Activated naive CD4-positive, alpha-beta T cell treated with anti-CD3 and anti-CD28 coated beads, Interleukin-2, amount 50 U/mL, for 72 hours (primary cell): ENCODE measurements around the gene EFCAB7. TPM values are rescaled to one million over a fixed set of nuclear protein-coding genes. Genes with fewer than 3 reads are reported as not detected.

Experiments
- ATAC-seq, 2 donors: fragments of 150-1000 bp; cut with Tn5 transposase; 2 replicates each; pipeline ENCODE4 v1.10.0; 2021; ENCODE audit warnings: mild to moderate bottlenecking in 2 of 2, moderate library complexity in 2 of 2
- DNase-seq, 2 donors: peaks; one replicate each; pipeline ENCODE4 v3.0.0; 2021 to 2022; ENCODE audit warnings: low spot score in 2 of 2
- H3K27ac Mint-ChIP-seq, 2 donors: one replicate each; pipeline ENCODE4 v1.8.0; 2022; ENCODE audit warnings: mild to moderate bottlenecking in 2 of 2, mixed read lengths in 2 of 2
- H3K36me3 Mint-ChIP-seq, 2 donors: one replicate each; pipeline ENCODE4 v1.8.0; 2022; ENCODE audit warnings: mixed read lengths in 2 of 2
- H3K9me3 Mint-ChIP-seq, 2 donors: one replicate each; pipeline ENCODE4 v1.8.0; 2022; ENCODE audit warnings: mixed read lengths in 2 of 2
- total RNA-seq, 2 donors: library from RNA; stranded (reverse); gene quantifications; one replicate each; pipeline ENCODE4 v1.2.3, GENCODE V29; 2022

The EFCAB7 gene
- total RNA-seq, result 10 to 100 TPM in 1 of 2 donors, 1 to 10 TPM in 1; 8.4 to 18.7 TPM

GRCh38 chr1:63522891-63523728, at the start of gene EFCAB7, which contains the start of gene ITGB3BP:
Gene EFCAB7, plus strand, starts transcription at chr1:63523525. Its CDS starts 2,048 bp downstream, at chr1:63525573.
Gene ITGB3BP, minus strand, starts transcription at chr1:63523225. Its CDS starts 92 bp downstream, at chr1:63523133.
- Mint-ChIP-seq H3K27ac (peak within 1 kb of the TSS; percentile 96 to 99), H3K9me3 (no peaks in the 10 kb centered on the region), H3K36me3 (peaks cover 8 to 14% of the 10 kb centered on the region in 2 donors)
- peak; percentile 88 to 95 for ATAC-seq
- peak; percentile 84 to 85 for DNase-seq

GRCh38 chr1:63475761-63476160, 47.6 kb upstream of the EFCAB7 start:
- no peak for DNase-seq
- Mint-ChIP-seq H3K9me3 (no peaks in the 10 kb centered on the region), H3K27ac (no peak overlapping the region), H3K36me3 (peaks cover 4 to 17% of the 10 kb centered on the region in 2 donors)
- ATAC-seq, result no peak

- DNase-seq, result no peak
- no peak overlapping the region for H3K27ac Mint-ChIP-seq
- peaks cover 4 to 12% of the 10 kb centered on the region in 2 donors for H3K36me3 Mint-ChIP-seq
- no peak for ATAC-seq
- H3K9me3 Mint-ChIP-seq, result no peaks in the 10 kb centered on the region
Observed at GRCh38 chr1:63480057-63480456, 43.3 kb upstream of the EFCAB7 start.

- ATAC-seq, result no peak
- DNase-seq, result no peak
- H3K36me3 Mint-ChIP-seq, result no peaks in the 10 kb centered on the region
- no peak overlapping the region for H3K27ac Mint-ChIP-seq
- no peaks in the 10 kb centered on the region for H3K9me3 Mint-ChIP-seq
Observed at GRCh38 chr1:63486629-63487028, 36.7 kb upstream of the EFCAB7 start.

GRCh38 chr1:63487336-63488065, 35.8 kb upstream of the EFCAB7 start:
- Mint-ChIP-seq H3K27ac (no peak overlapping the region), H3K36me3 (no peaks in the 10 kb centered on the region), H3K9me3 (no peaks in the 10 kb centered on the region)
- ATAC-seq, result no peak
- no peak for DNase-seq

GRCh38 chr1:63497577-63497976, 25.7 kb upstream of the EFCAB7 start:
- Mint-ChIP-seq H3K27ac (no peak overlapping the region), H3K36me3 (peaks cover 11 to 14% of the 10 kb centered on the region in 2 donors), H3K9me3 (no peaks in the 10 kb centered on the region)
- ATAC-seq (no peak), DNase-seq (no peak)

- Mint-ChIP-seq H3K36me3 (peaks cover 11 to 16% of the 10 kb centered on the region in 2 donors), H3K27ac (no peak overlapping the region), H3K9me3 (no peaks in the 10 kb centered on the region)
- DNase-seq (no peak), ATAC-seq (no peak)
Observed at GRCh38 chr1:63498106-63498505, 25.2 kb upstream of the EFCAB7 start.

GRCh38 chr1:63501256-63501655, 22.1 kb upstream of the EFCAB7 start:
- H3K27ac Mint-ChIP-seq, result no peak overlapping the region
- peaks cover 4 to 6% of the 10 kb centered on the region in 2 donors for H3K9me3 Mint-ChIP-seq
- peaks cover 29 to 33% of the 10 kb centered on the region in 2 donors for H3K36me3 Mint-ChIP-seq
- DNase-seq, result no peak
- ATAC-seq, result no peak

GRCh38 chr1:63506782-63507181, 16.5 kb upstream of the EFCAB7 start:
- peaks cover 25 to 33% of the 10 kb centered on the region in 2 donors for H3K36me3 Mint-ChIP-seq
- H3K27ac Mint-ChIP-seq, result no peak overlapping the region
- no peak for ATAC-seq
- DNase-seq, result no peak
- peaks cover 4 to 6% of the 10 kb centered on the region in 2 donors for H3K9me3 Mint-ChIP-seq

- no peak for DNase-seq
- peaks cover 21 to 23% of the 10 kb centered on the region in 2 donors for H3K36me3 Mint-ChIP-seq
- no peak for ATAC-seq
- H3K27ac Mint-ChIP-seq, result no peak overlapping the region
- H3K9me3 Mint-ChIP-seq, result peaks cover 4 to 6% of the 10 kb centered on the region in 2 donors
Observed at GRCh38 chr1:63509718-63510117, 13.6 kb upstream of the EFCAB7 start.

- Mint-ChIP-seq H3K9me3 (no peaks in the 10 kb centered on the region), H3K36me3 (peaks cover 0 to 15% of the 10 kb centered on the region in 2 donors), H3K27ac (no peak overlapping the region)
- DNase-seq, result no peak
- ATAC-seq, result no peak
Observed at GRCh38 chr1:63512584-63512983, 10.7 kb upstream of the EFCAB7 start.

- ATAC-seq, result no peak
- Mint-ChIP-seq H3K27ac (no peak overlapping the region), H3K9me3 (no peaks in the 10 kb centered on the region), H3K36me3 (peaks cover 0 to 15% of the 10 kb centered on the region in 2 donors)
- DNase-seq, result no peak
Observed at GRCh38 chr1:63516629-63517028, 6.7 kb upstream of the EFCAB7 start.

GRCh38 chr1:63523738-63524137, 413 bp downstream of the EFCAB7 start:
- peaks cover 8 to 17% of the 10 kb centered on the region in 2 donors for H3K36me3 Mint-ChIP-seq
- H3K27ac Mint-ChIP-seq, result peak overlapping the region; percentile 96 to 99
- peak; percentile 12 to 51 for ATAC-seq
- no peaks in the 10 kb centered on the region for H3K9me3 Mint-ChIP-seq
- DNase-seq, result no peak

GRCh38 chr1:63524201-63524600, 876 bp downstream of the EFCAB7 start:
- Mint-ChIP-seq H3K27ac (peak overlapping the region; percentile 96 to 99), H3K9me3 (no peaks in the 10 kb centered on the region), H3K36me3 (peaks cover 8 to 17% of the 10 kb centered on the region in 2 donors)
- ATAC-seq (no peak), DNase-seq (no peak)

- DNase-seq (no peak), ATAC-seq (no peak)
- Mint-ChIP-seq H3K9me3 (no peaks in the 10 kb centered on the region), H3K36me3 (peaks cover 0 to 4% of the 10 kb centered on the region in 2 donors), H3K27ac (no peak overlapping the region)
Observed at GRCh38 chr1:63532727-63533126, 9.4 kb downstream of the EFCAB7 start.

GRCh38 chr1:63533931-63534330, 10.6 kb downstream of the EFCAB7 start:
- no peaks in the 10 kb centered on the region for H3K9me3 Mint-ChIP-seq
- no peak for DNase-seq
- no peak for ATAC-seq
- no peaks in the 10 kb centered on the region for H3K36me3 Mint-ChIP-seq
- no peak overlapping the region for H3K27ac Mint-ChIP-seq

- Mint-ChIP-seq H3K36me3 (no peaks in the 10 kb centered on the region), H3K9me3 (no peaks in the 10 kb centered on the region), H3K27ac (no peak overlapping the region)
- ATAC-seq (no peak), DNase-seq (no peak)
Observed at GRCh38 chr1:63534406-63534805, 11.1 kb downstream of the EFCAB7 start.
